Endothelial cell (in vitro differentiated cells): ENCODE results near the gene ROCK2. TPM values are rescaled to one million over a fixed set of nuclear protein-coding genes. Genes with fewer than 3 reads are reported as not detected.

ENCODE experiments used
- DNase-seq: peaks from one replicate; pipeline ENCODE4 v3.0.0; 2021; ENCODE audit warnings: low spot score
- H3K27ac Mint-ChIP-seq: one replicate; pipeline ENCODE4 v1.8.0; 2021; ENCODE audit warnings: mixed read lengths, inconsistent platforms; ENCODE audit not compliant: unreplicated experiment
- H3K27me3 Mint-ChIP-seq: one replicate; pipeline ENCODE4 v1.8.0; 2021; ENCODE audit warnings: mild to moderate bottlenecking, moderate library complexity, mixed read lengths, inconsistent platforms; ENCODE audit not compliant: unreplicated experiment
- H3K36me3 Mint-ChIP-seq: one replicate; pipeline ENCODE4 v1.8.0; 2021; ENCODE audit warnings: mild to moderate bottlenecking, low read depth, mixed read lengths, inconsistent platforms; ENCODE audit not compliant: unreplicated experiment
- H3K4me1 Mint-ChIP-seq: one replicate; pipeline ENCODE4 v1.8.0; 2021; ENCODE audit warnings: mild to moderate bottlenecking, mixed read lengths, inconsistent platforms; ENCODE audit not compliant: unreplicated experiment
- H3K4me3 Mint-ChIP-seq: one replicate; pipeline ENCODE4 v1.8.0; 2021; ENCODE audit warnings: mild to moderate bottlenecking, mixed read lengths, inconsistent platforms; ENCODE audit not compliant: unreplicated experiment
- H3K9me3 Mint-ChIP-seq: one replicate; pipeline ENCODE4 v1.8.0; 2021; ENCODE audit warnings: mixed read lengths, inconsistent platforms; ENCODE audit not compliant: unreplicated experiment
- total RNA-seq: library from RNA; stranded (reverse); fragmentation: NEBNext Ultra II Directional; extraction: Animal tissue kit (Norgen Biotek cat#: 25700); gene quantifications from one replicate; pipeline ENCODE4 v1.2.1, GENCODE V29; 2021; ENCODE audit not compliant: unreplicated experiment
- TF ChIP-seq, protein P1 (sequence below): fragments of 200-600 bp; sonication (generic); IDR thresholded peaks from one replicate; pipeline ENCODE4 v1.5.0; 2021; ENCODE audit warnings: antibody characterized with exemption; ENCODE audit not compliant: unreplicated experiment

ROCK2 gene
- total RNA-seq, 1 donor from 2014 or later = 52.8 TPM

DNA sequence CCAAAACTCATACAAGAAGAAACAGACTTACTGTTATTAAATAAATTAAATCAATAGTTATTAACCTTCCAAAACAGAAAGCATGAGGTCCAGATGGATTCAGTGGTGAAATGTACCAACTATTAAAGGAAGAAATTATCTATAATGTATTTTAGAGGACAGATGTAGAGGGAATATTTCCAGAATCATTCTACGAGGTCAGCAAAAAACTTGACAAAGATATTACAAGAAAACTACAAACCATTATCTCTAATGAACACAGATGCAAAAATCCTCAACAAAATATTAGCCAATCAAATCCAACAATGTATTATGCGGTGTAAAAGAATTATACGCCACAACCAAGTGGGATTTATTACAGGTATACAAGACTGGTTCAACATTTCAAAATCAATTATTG, 63.7 kb downstream of the ROCK2 start:
- peak overlapping the region; percentile 2 for H3K4me3 Mint-ChIP-seq
- H3K27me3 Mint-ChIP-seq = no peaks in the 10 kb centered on the region
- TF ChIP-seq, protein P1, sequence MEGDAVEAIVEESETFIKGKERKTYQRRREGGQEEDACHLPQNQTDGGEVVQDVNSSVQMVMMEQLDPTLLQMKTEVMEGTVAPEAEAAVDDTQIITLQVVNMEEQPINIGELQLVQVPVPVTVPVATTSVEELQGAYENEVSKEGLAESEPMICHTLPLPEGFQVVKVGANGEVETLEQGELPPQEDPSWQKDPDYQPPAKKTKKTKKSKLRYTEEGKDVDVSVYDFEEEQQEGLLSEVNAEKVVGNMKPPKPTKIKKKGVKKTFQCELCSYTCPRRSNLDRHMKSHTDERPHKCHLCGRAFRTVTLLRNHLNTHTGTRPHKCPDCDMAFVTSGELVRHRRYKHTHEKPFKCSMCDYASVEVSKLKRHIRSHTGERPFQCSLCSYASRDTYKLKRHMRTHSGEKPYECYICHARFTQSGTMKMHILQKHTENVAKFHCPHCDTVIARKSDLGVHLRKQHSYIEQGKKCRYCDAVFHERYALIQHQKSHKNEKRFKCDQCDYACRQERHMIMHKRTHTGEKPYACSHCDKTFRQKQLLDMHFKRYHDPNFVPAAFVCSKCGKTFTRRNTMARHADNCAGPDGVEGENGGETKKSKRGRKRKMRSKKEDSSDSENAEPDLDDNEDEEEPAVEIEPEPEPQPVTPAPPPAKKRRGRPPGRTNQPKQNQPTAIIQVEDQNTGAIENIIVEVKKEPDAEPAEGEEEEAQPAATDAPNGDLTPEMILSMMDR = no peak
- H3K4me1 Mint-ChIP-seq = peaks cover 22% of the 10 kb centered on the region
- no peak for DNase-seq
- no peaks in the 10 kb centered on the region for H3K9me3 Mint-ChIP-seq
- peaks cover 44% of the 10 kb centered on the region for H3K36me3 Mint-ChIP-seq
- peak overlapping the region; percentile 84 for H3K27ac Mint-ChIP-seq

DNA sequence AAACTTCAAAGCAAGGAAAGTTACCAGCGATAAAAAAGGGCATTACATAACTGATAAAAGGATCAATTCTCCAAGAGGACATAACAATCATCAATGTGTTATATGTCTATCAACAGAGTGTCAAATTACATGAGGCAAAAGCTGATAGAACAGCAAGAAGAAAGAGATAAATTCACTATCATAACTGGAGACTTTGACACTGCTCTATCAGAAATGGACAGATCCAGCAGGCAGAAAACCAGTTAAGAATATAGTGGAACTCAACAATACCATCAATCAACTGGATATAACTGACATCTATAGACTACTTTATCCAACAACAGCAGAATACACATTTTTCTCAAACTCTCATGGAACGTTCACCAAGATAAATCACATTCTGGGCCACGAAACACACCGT, 65.0 kb downstream of the ROCK2 start:
- Mint-ChIP-seq H3K4me1 (peaks cover 28% of the 10 kb centered on the region), H3K27me3 (no peaks in the 10 kb centered on the region), H3K27ac (no peak overlapping the region), H3K36me3 (peaks cover 34% of the 10 kb centered on the region), H3K4me3 (peak overlapping the region; percentile 4), H3K9me3 (no peaks in the 10 kb centered on the region)
- TF ChIP-seq, protein P1 = no peak
- DNase-seq = no peak

DNA sequence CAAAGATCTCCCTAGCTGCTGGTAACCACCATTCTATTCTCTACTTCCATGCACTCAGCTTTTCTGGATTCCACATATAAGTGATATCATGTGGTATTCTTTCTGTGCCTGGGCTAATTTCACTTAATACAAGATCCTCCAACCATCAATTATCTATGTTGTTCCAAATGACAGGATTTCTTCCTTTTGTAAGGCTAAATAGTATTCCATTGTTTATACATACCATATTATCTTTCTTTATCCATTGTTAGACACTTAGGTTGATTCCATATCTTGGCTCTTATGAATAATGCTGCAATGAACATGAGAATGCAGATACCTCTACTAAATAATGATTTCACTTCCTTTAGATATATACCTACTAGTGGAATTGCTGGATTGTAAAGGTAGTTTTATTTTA, 66.2 kb downstream of the ROCK2 start:
- Mint-ChIP-seq H3K27ac (no peak overlapping the region), H3K4me3 (peak overlapping the region; percentile 73), H3K36me3 (peaks cover 26% of the 10 kb centered on the region), H3K9me3 (no peaks in the 10 kb centered on the region), H3K27me3 (no peaks in the 10 kb centered on the region), H3K4me1 (peaks cover 40% of the 10 kb centered on the region)
- no peak for DNase-seq
- TF ChIP-seq, protein P1 = no peak

DNA sequence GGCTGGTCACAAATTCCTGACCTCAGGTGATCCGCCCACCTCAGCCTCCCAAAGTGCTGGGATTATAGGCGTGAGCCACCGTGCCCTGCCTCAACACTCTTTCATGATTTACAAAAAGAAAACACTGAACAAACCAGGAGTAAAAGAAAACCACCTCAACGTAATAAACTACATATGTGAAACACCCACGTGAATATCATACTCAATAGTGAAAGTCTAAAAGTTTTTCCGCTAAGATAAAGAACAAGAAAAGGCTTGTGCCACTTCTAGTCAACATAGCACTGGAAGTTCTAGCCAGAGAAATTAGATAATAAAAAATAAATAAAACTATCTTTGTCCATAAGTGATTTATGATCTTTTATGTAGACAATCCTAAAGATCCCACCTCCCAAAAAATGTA, 68.5 kb downstream of the ROCK2 start:
- peaks cover 32% of the 10 kb centered on the region for H3K4me1 Mint-ChIP-seq
- H3K27ac Mint-ChIP-seq = no peak overlapping the region
- peaks cover 17% of the 10 kb centered on the region for H3K36me3 Mint-ChIP-seq
- H3K4me3 Mint-ChIP-seq = no peak overlapping the region
- no peaks in the 10 kb centered on the region for H3K9me3 Mint-ChIP-seq
- no peak for DNase-seq
- TF ChIP-seq, protein P1 = no peak
- H3K27me3 Mint-ChIP-seq = no peaks in the 10 kb centered on the region

DNA sequence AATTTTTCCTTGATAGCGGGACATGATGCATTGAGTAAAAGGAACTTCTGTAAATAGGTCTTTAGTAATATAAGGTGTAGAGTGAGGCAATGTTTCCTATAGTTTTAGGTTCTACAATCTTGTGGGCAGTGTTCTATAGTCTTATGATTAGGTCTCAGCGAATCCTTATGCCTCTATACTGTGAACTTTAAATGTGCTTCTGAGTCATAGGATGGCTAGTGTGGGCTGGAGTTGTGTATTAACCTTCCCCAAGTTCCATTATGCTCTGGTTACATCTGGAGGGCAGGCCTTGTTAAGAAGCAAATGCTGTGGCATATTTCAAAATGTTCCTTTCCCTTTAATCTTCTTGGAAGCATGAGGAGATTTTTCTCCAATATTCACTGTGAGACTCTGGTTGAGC, 73.5 kb downstream of the ROCK2 start:
- peaks cover 25% of the 10 kb centered on the region for H3K4me1 Mint-ChIP-seq
- no peak overlapping the region for H3K4me3 Mint-ChIP-seq
- H3K9me3 Mint-ChIP-seq = no peaks in the 10 kb centered on the region
- no peak overlapping the region for H3K27ac Mint-ChIP-seq
- DNase-seq = no peak
- TF ChIP-seq, protein P1 = no peak
- H3K27me3 Mint-ChIP-seq = peaks cover 2% of the 10 kb centered on the region
- H3K36me3 Mint-ChIP-seq = peaks cover 15% of the 10 kb centered on the region
